ENCODE data around the gene IGSF5. TPM values are rescaled to one million over a fixed set of nuclear protein-coding genes. Genes with fewer than 3 reads are reported as not detected.

IGSF5 gene
- polyA plus RNA-seq, 1 donor (not counting 4 experiments of a cell fraction or from before 2014, with no cell fraction given) = not detected

- no peak for TF ChIP-seq EZH2 (IDR thresholded peaks at IDR 0.05; ENCODE audit: low read length)
- no peak for TF ChIP-seq CTCF (optimal IDR thresholded peaks at IDR 0.05 in 1 of 3, IDR thresholded peaks at IDR 0.05 in 1 of 3, conservative IDR thresholded peaks at IDR 0.05 in 1 of 3; ENCODE audit: extremely low read depth in 1 of 3, insufficient read depth in 2 of 3, low read length in 3 of 3)
- Histone ChIP-seq H3K9me3 (ENCODE audit: control insufficient read depth, low read depth, low read length) (peaks cover 3% of the 10 kb centered on the region), H4K20me1 (ENCODE audit: control insufficient read depth, extremely low read depth, insufficient read depth, low read length) (no peaks in the 10 kb centered on the region), H3K79me2 (ENCODE audit: control insufficient read depth, insufficient read depth, low read length) (no peaks in the 10 kb centered on the region), H3K9me1 (ENCODE audit: control insufficient read depth, extremely low read depth, insufficient read depth, low read length) (no peaks in the 10 kb centered on the region), H3K4me2 (ENCODE audit: control insufficient read depth, extremely low read depth, insufficient read depth, low read depth, low read length) (no peak overlapping the region), H3K36me3 (ENCODE audit: control insufficient read depth in 2 of 2, extremely low read depth in 1 of 2, insufficient read depth in 2 of 2, low read length in 2 of 2) (no peaks in the 10 kb centered on the region), H3K9ac (ENCODE audit: control insufficient read depth, extremely low read depth, insufficient read depth, low read length) (no peak overlapping the region), H3K4me3 (ENCODE audit: control insufficient read depth in 2 of 3, extremely low read depth in 1 of 3, insufficient read depth in 2 of 3, low read depth in 1 of 3, low read length in 3 of 3) (no peak overlapping the region), H3K27me3 (ENCODE audit: control insufficient read depth, extremely low read depth, insufficient read depth, low read length) (no peaks in the 10 kb centered on the region), H3K4me1 (ENCODE audit: control insufficient read depth, extremely low read depth, insufficient read depth, low read length) (no peaks in the 10 kb centered on the region), H3K27ac (ENCODE audit: control insufficient read depth, insufficient read depth, low read length) (no peak overlapping the region), H2AFZ (ENCODE audit: control insufficient read depth, low read length) (no peak overlapping the region)
- dilution Hi-C loops (cut with MboI; ENCODE audit: extremely low pct_ligation_motif_present, low sequenced_read_pairs) = no loop called here
- no peak for DNase-seq (ENCODE audit: low read depth, low spot score)
- no peak for FAIRE-seq
These were observed 58.4 kb downstream of the IGSF5 start for GRCh38 chr21:39803393-39803792.

GRCh38 chr21:39804240-39804639 lies 59.3 kb downstream of the IGSF5 start:
- no peak for TF ChIP-seq EZH2 (IDR thresholded peaks at IDR 0.05; ENCODE audit: low read length)
- TF ChIP-seq CTCF (optimal IDR thresholded peaks at IDR 0.05 in 1 of 3, IDR thresholded peaks at IDR 0.05 in 1 of 3, conservative IDR thresholded peaks at IDR 0.05 in 1 of 3; ENCODE audit: extremely low read depth in 1 of 3, insufficient read depth in 2 of 3, low read length in 3 of 3) = no peak
- Histone ChIP-seq H3K4me1 (ENCODE audit: control insufficient read depth, extremely low read depth, insufficient read depth, low read length) (no peaks in the 10 kb centered on the region), H2AFZ (ENCODE audit: control insufficient read depth, low read length) (no peak overlapping the region), H3K9me3 (ENCODE audit: control insufficient read depth, low read depth, low read length) (no peaks in the 10 kb centered on the region), H3K27me3 (ENCODE audit: control insufficient read depth, extremely low read depth, insufficient read depth, low read length) (no peaks in the 10 kb centered on the region), H3K4me2 (ENCODE audit: control insufficient read depth, extremely low read depth, insufficient read depth, low read depth, low read length) (no peak overlapping the region), H3K4me3 (ENCODE audit: control insufficient read depth in 2 of 3, extremely low read depth in 1 of 3, insufficient read depth in 2 of 3, low read depth in 1 of 3, low read length in 3 of 3) (no peak overlapping the region), H3K9me1 (ENCODE audit: control insufficient read depth, extremely low read depth, insufficient read depth, low read length) (no peaks in the 10 kb centered on the region), H3K27ac (ENCODE audit: control insufficient read depth, insufficient read depth, low read length) (no peak overlapping the region), H3K36me3 (ENCODE audit: control insufficient read depth in 2 of 2, extremely low read depth in 1 of 2, insufficient read depth in 2 of 2, low read length in 2 of 2) (no peaks in the 10 kb centered on the region), H3K79me2 (ENCODE audit: control insufficient read depth, insufficient read depth, low read length) (no peaks in the 10 kb centered on the region), H4K20me1 (ENCODE audit: control insufficient read depth, extremely low read depth, insufficient read depth, low read length) (no peaks in the 10 kb centered on the region), H3K9ac (ENCODE audit: control insufficient read depth, extremely low read depth, insufficient read depth, low read length) (no peak overlapping the region)
- dilution Hi-C loops (cut with MboI; ENCODE audit: extremely low pct_ligation_motif_present, low sequenced_read_pairs) = no loop called here
- FAIRE-seq (no peak), DNase-seq (ENCODE audit: low read depth, low spot score) (no peak)

All from keratinocyte (primary cell).